ENCODE measurements around the gene METTL8.

- TF ChIP-seq POLR2A (IDR thresholded peaks at IDR 0.05) (no peak), CTCF (IDR thresholded peaks at IDR 0.05) (no peak)
Measured at GRCh38 chr2:171404261-171404660, 29.5 kb downstream of the METTL8 start.

Measured in thyroid gland (tissue), 4 donors.